ENCODE data around the gene ZC3H12D.

DNA sequence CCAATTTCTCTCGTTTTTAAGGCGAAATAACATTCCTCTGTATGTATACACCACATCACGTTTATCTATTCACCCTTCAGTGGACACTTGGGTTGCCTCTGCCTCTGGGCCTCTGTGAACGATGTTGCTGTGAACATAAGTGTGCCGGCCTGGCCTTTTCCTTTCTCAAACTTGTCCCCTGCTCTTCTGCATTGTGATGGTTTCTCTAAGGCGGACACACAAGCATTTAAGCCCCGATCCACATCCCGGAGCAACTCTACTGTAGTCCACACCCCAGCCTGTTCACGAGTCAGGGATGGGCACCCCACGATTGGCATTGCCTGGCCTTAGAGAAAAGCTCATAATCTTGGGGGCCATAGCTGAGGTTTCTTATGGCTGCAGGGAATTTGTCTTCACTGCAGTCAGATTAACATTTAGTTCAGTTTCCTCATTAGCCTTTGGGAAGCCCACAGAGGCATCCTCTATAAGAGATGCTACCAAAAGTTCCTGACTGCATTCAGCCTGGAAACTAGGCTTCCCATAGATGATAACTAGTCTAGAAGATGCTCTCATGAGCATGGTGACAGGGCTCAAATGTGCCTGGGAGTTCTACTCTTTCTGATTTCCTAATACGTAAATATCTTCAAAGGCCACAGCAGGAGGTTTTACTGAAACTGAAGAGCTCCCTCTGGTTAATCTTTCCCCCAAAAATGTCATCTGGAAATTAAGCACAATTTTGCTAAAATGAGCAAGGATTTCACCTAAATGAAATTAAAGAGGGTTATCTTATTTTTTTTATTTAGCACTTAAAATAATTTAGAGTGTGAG lies 762 bp downstream of the ZC3H12D start:
- TF ChIP-seq, protein P1, sequence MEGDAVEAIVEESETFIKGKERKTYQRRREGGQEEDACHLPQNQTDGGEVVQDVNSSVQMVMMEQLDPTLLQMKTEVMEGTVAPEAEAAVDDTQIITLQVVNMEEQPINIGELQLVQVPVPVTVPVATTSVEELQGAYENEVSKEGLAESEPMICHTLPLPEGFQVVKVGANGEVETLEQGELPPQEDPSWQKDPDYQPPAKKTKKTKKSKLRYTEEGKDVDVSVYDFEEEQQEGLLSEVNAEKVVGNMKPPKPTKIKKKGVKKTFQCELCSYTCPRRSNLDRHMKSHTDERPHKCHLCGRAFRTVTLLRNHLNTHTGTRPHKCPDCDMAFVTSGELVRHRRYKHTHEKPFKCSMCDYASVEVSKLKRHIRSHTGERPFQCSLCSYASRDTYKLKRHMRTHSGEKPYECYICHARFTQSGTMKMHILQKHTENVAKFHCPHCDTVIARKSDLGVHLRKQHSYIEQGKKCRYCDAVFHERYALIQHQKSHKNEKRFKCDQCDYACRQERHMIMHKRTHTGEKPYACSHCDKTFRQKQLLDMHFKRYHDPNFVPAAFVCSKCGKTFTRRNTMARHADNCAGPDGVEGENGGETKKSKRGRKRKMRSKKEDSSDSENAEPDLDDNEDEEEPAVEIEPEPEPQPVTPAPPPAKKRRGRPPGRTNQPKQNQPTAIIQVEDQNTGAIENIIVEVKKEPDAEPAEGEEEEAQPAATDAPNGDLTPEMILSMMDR (IDR thresholded peaks at IDR 0.05; ENCODE audit: control extremely low read depth in 1 of 3, insufficient read depth in 1 of 3, low read depth in 1 of 3, low read length in 3 of 3): no peak
- TF ChIP-seq EP300 (IDR thresholded peaks at IDR 0.05; ENCODE audit: borderline replicate concordance in 1 of 2, low read depth in 2 of 2, low read length in 2 of 2) (no peak), CHD2 (IDR thresholded peaks at IDR 0.05; ENCODE audit: low read length) (no peak), POLR2AphosphoS5 (IDR thresholded peaks at IDR 0.05; ENCODE audit: low read depth, low read length) (no peak), EZH2 (IDR thresholded peaks at IDR 0.05; ENCODE audit: low read depth, low read length, severe bottlenecking) (no peak), HDAC6 (IDR thresholded peaks at IDR 0.05; ENCODE audit: low read depth, low read length) (no peak), POLR2A (IDR thresholded peaks at IDR 0.05; ENCODE audit: control extremely low read depth in 1 of 2, low read depth in 2 of 2, low read length in 2 of 2) (no peak), RAD21 (IDR thresholded peaks at IDR 0.05 in 1 of 2, conservative IDR thresholded peaks at IDR 0.05 in 1 of 2; ENCODE audit: low read depth in 2 of 2, low read length in 2 of 2) (no peak), JUN (IDR thresholded peaks at IDR 0.05; ENCODE audit: low read depth, low read length) (no peak)
